Stimulated activated CD8-positive, alpha-beta memory T cell treated with anti-CD3 and anti-CD28 coated beads, Interleukin-4, amount 100 ng/mL, for 24 hours (primary cell): Measurements from ENCODE around the gene SLC35A5.

ENCODE experiments used
- DNase-seq: peaks from one replicate; pipeline ENCODE4 v3.0.0-alpha.2; 2020; ENCODE audit warnings: low read depth

SLC35A5 gene

GRCh38 chr3:112572701-112573100 is 10.9 kb downstream of the SLC35A5 start:
- no peak for DNase-seq

- no peak for DNase-seq
Observed at GRCh38 chr3:112579232-112579631, 17.4 kb downstream of the SLC35A5 start.

- DNase-seq = no peak
Observed at GRCh38 chr3:112579697-112580096, 17.9 kb downstream of the SLC35A5 start.

GRCh38 chr3:112582244-112582874 is 20.5 kb downstream of the SLC35A5 start:
- DNase-seq = no peak

GRCh38 chr3:112583105-112583504 is 21.3 kb downstream of the SLC35A5 start:
- no peak for DNase-seq

GRCh38 chr3:112585782-112586181 is 23.9 kb downstream of the SLC35A5 start:
- DNase-seq = no peak

- DNase-seq = no peak
Observed at GRCh38 chr3:112587336-112587735, 25.5 kb downstream of the SLC35A5 start.

GRCh38 chr3:112593258-112593657 is 31.4 kb downstream of the SLC35A5 start:
- no peak for DNase-seq

- no peak for DNase-seq
Observed at GRCh38 chr3:112594856-112595255, 33.0 kb downstream of the SLC35A5 start.

GRCh38 chr3:112597945-112598344 is 36.1 kb downstream of the SLC35A5 start:
- DNase-seq = no peak

GRCh38 chr3:112598731-112599130 is 36.9 kb downstream of the SLC35A5 start:
- no peak for DNase-seq

- DNase-seq = no peak
Observed at GRCh38 chr3:112602217-112602838, 40.5 kb downstream of the SLC35A5 start.

- no peak for DNase-seq
Observed at GRCh38 chr3:112604536-112604935, 42.7 kb downstream of the SLC35A5 start.

GRCh38 chr3:112605285-112605684 is 43.4 kb downstream of the SLC35A5 start:
- DNase-seq = no peak

- no peak for DNase-seq
Observed at GRCh38 chr3:112606098-112606497, 44.3 kb downstream of the SLC35A5 start.

- no peak for DNase-seq
Observed at GRCh38 chr3:112607863-112608262, 46.0 kb downstream of the SLC35A5 start.

GRCh38 chr3:112610121-112610520 is 48.3 kb downstream of the SLC35A5 start:
- DNase-seq = no peak

- DNase-seq = no peak
Observed at GRCh38 chr3:112611752-112612515, 50.1 kb downstream of the SLC35A5 start.

- DNase-seq = no peak
Observed at GRCh38 chr3:112615989-112616731, 54.3 kb downstream of the SLC35A5 start.

- DNase-seq = no peak
Observed at GRCh38 chr3:112617285-112617684, 55.4 kb downstream of the SLC35A5 start.

GRCh38 chr3:112619295-112619694 is 57.5 kb downstream of the SLC35A5 start:
- no peak for DNase-seq

GRCh38 chr3:112623213-112623612 is 61.4 kb downstream of the SLC35A5 start:
- DNase-seq = no peak

GRCh38 chr3:112623717-112624116 is 61.9 kb downstream of the SLC35A5 start:
- DNase-seq = no peak
